HEK293T (cell line): Measurements from ENCODE around the gene TTC9C.
"Not testable (repeated sequence)": the region's sequence is repeated elsewhere in the genome, so short reads cannot be mapped to it uniquely, and the experiment has no call there.

Source experiments
- CTCF ChIA-PET: fragments of 350-600 bp; formaldehyde crosslinking; extraction: SDS; loops from one replicate; lab custom pipeline; 2021; ENCODE audit warnings: antibody characterized with exemption, inconsistent platforms; lab: Yijun Ruan, JAX
- POLR2A ChIA-PET: fragments of 350-600 bp; formaldehyde crosslinking; extraction: SDS; loops from one replicate; lab custom pipeline; 2020; ENCODE audit warnings: antibody characterized with exemption, inconsistent platforms; lab: Yijun Ruan, JAX
- DNase-seq: peaks from one replicate; pipeline ENCODE4 v3.0.0; 2012; ENCODE audit warnings: mixed read lengths; ENCODE audit errors: extremely low spot score
- ARNT ChIP-seq: fragments of 450-650 bp; IDR thresholded peaks from 2 replicates; pipeline ENCODE4 v1.6.1; 2017; ENCODE audit warnings: mild to moderate bottlenecking
- BHLHE40 ChIP-seq: fragments of 450-650 bp; IDR thresholded peaks from 2 replicates; pipeline ENCODE4 v1.6.1; 2016; ENCODE audit warnings: mild to moderate bottlenecking, moderate library complexity, borderline replicate concordance
- CTBP1 ChIP-seq: fragments of 450-650 bp; IDR thresholded peaks from 2 replicates; pipeline ENCODE4 v1.6.1; 2016; ENCODE audit warnings: borderline replicate concordance
- ELF4 ChIP-seq: fragments of 450-650 bp; IDR thresholded peaks from 2 replicates; pipeline ENCODE4 v1.6.1; 2017; ENCODE audit warnings: antibody characterized with exemption
- FOXA1 ChIP-seq: fragments of 450-650 bp; IDR thresholded peaks from 2 replicates; pipeline ENCODE4 v1.6.1; 2016; ENCODE audit warnings: mild to moderate bottlenecking
- FOXK2 ChIP-seq: fragments of 450-650 bp; IDR thresholded peaks from 2 replicates; pipeline ENCODE4 v1.6.1; 2016; ENCODE audit warnings: mild to moderate bottlenecking
- FOXM1 ChIP-seq: fragments of 450-650 bp; IDR thresholded peaks from 2 replicates; pipeline ENCODE4 v1.6.1; 2017; ENCODE audit warnings: mild to moderate bottlenecking, borderline replicate concordance
- HDGF ChIP-seq: fragments of 450-650 bp; IDR thresholded peaks from 2 replicates; pipeline ENCODE4 v1.6.1; 2017; ENCODE audit warnings: antibody characterized with exemption, borderline replicate concordance
- L3MBTL2 ChIP-seq: fragments of 450-650 bp; conservative IDR thresholded peaks from 2 replicates; pipeline ENCODE4 v1.6.1; 2016; ENCODE audit warnings: mild to moderate bottlenecking
- LEF1 ChIP-seq: fragments of 450-650 bp; IDR thresholded peaks from 2 replicates; pipeline ENCODE4 v1.6.1; 2017; ENCODE audit warnings: mild to moderate bottlenecking, borderline replicate concordance
- NFRKB ChIP-seq: fragments of 450-650 bp; IDR thresholded peaks from 2 replicates; pipeline ENCODE4 v1.6.1; 2016; ENCODE audit warnings: mild to moderate bottlenecking, moderate library complexity
- PKNOX1 ChIP-seq: fragments of 450-650 bp; IDR thresholded peaks from 2 replicates; pipeline ENCODE4 v1.6.1; 2016
- SP1 ChIP-seq: fragments of 450-650 bp; IDR thresholded peaks from 2 replicates; pipeline ENCODE4 v1.6.1; 2017
- SUZ12 ChIP-seq: fragments of 450-650 bp; IDR thresholded peaks from 2 replicates; pipeline ENCODE4 v1.6.1; 2016; ENCODE audit warnings: mild to moderate bottlenecking
- TARDBP ChIP-seq: fragments of 450-650 bp; IDR thresholded peaks from 2 replicates; pipeline ENCODE4 v1.6.1; 2016
- ZNF384 ChIP-seq: fragments of 450-650 bp; IDR thresholded peaks from 2 replicates; pipeline ENCODE4 v1.6.1; 2016

The TTC9C gene

DNA sequence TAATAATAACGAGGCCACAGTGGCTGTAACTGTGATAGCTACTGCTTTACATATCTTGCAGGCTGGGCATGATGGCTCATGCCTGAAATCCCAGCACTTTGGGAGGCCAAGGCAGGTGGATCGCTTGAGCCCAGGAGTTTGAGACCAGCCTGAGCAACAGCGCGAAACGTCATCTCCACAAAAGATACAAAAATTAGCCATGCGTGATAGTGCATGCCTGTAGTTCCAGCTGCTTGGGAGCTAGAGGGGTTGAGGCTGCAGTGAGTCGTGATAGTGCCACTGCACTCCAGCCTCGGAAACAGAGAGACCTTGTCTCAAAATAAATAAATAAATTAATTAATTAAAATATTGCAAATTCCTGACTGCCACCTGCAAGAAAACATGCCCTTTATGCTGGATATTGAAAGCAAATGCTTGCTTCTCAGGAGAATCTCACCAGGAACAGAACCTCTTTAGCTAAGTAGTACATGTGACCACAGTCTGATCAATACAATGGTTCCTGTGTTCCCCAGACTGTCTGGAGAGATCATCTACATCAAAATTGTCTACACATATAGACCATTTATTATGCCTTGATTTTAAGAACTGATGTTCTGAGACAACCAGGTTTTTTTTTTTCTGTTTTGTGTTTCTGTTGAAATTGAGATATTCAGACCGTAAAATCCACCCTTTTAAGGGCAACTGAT, 19.3 kb downstream of the TTC9C start:
- ChIA-PET POLR2A (interaction anchor here (0.7 to 2.7 kb wide), 6 partner anchors 10 to 195 kb away, joined by 3 to 11 read pairs (median 3); partner anchors contain the start of genes HNRNPUL2, POLR2G and TAF6L), CTCF (no interaction called here)
- TF ChIP-seq SUZ12 = no peak
- no peak for TF ChIP-seq ZNF384
- no peak for TF ChIP-seq NFRKB
- no peak for TF ChIP-seq ARNT
- no peak for TF ChIP-seq PKNOX1
- no peak for TF ChIP-seq LEF1
- no peak for TF ChIP-seq CTBP1
- no peak for TF ChIP-seq TARDBP
- no peak for TF ChIP-seq ELF4
- TF ChIP-seq FOXM1 = no peak
- no peak for TF ChIP-seq FOXK2
- TF ChIP-seq HDGF = no peak
- TF ChIP-seq BHLHE40 = no peak
- TF ChIP-seq FOXA1 = no peak
- no peak for TF ChIP-seq SP1
- no peak for TF ChIP-seq L3MBTL2
- DNase-seq = no peak

- POLR2A ChIA-PET = interaction anchor here (6.3 kb wide), 1 partner anchor 23 kb away, joined by 97 read pairs; the partner anchor contains the start of genes HNRNPUL2 and TTC9C
- CTCF ChIA-PET = interaction anchor here (0.8 kb wide), 1 partner anchor 37 kb away, joined by 4 read pairs; no protein-coding TSS in a partner anchor
- not testable (repeated sequence) for DNase-seq
Measured at GRCh38 chr11:62749931-62750330, 21.6 kb downstream of the TTC9C start.

DNA sequence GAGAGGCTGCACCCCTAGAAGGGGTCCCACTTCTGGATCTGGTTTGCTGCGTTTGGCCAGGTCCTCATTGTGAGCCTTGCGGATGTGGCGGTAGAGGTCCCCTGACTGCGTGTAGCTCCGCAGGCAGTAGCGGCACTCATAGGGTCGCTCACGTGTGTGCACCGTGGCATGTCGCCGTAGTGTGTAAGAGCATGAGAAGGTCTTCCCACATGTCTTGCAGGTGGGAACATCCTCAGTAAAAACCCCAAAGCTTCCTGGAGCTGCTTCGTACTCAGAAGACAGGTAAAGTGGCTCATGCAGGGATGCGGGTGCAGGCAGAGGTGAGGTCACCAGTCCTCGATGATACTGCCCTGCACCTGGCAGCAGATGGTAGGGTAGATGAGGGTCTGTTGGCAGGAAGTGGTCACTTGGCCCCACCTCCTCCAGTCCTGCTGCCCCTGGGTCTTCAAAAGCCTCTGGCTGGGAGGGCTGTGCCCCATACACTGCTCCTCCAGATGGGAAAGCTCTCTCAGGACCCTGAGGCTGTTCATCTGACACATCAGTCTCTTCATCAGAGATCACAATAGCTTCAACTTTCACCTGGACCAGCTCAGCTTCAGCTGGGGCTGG, 24.0 kb downstream of the TTC9C start:
- no peak for TF ChIP-seq PKNOX1
- no peak for TF ChIP-seq ARNT
- TF ChIP-seq CTBP1 = no peak
- no peak for TF ChIP-seq ELF4
- no peak for TF ChIP-seq BHLHE40
- TF ChIP-seq TARDBP = no peak
- TF ChIP-seq NFRKB = no peak
- no peak for TF ChIP-seq FOXA1
- TF ChIP-seq SUZ12 = no peak
- no peak for TF ChIP-seq FOXK2
- no peak for TF ChIP-seq L3MBTL2
- TF ChIP-seq SP1 = no peak
- no peak for DNase-seq
- POLR2A ChIA-PET = interaction anchor here (1.1 to 6.3 kb wide), 7 partner anchors 10 to 161 kb away, joined by 3 to 97 read pairs (median 17); partner anchors contain the start of genes HNRNPUL2, LBHD1, POLR2G and SLC3A2
- CTCF ChIA-PET = no interaction called here

- no peak for DNase-seq
- POLR2A ChIA-PET = interaction anchor here (0.8 to 6.3 kb wide), 43 partner anchors 9 to 208 kb away, joined by 3 to 97 read pairs (median 5); partner anchors contain the start of genes B3GAT3, BSCL2, C11orf98 and CSKMT
- CTCF ChIA-PET = interaction anchor here (0.7 to 2.1 kb wide), 6 partner anchors 8 to 128 kb away, joined by 3 to 7 read pairs (median 3); partner anchors contain the start of genes POLR2G and TAF6L
Measured at GRCh38 chr11:62752994-62753735, 24.9 kb downstream of the TTC9C start.

More at GRCh38 chr11:62752994-62753735, 24.9 kb downstream of the TTC9C start:
- TF ChIP-seq CTBP1 = no peak
- no peak for TF ChIP-seq SUZ12
- no peak for TF ChIP-seq FOXA1
- no peak for TF ChIP-seq PKNOX1
- no peak for TF ChIP-seq L3MBTL2
- no peak for TF ChIP-seq TARDBP
- no peak for TF ChIP-seq SP1
